Progenitor cell of endocrine pancreas (in vitro differentiated cells): ENCODE measurements around the gene ABR. TPM values are rescaled to one million over a fixed set of nuclear protein-coding genes. Genes with fewer than 3 reads are reported as not detected.
"Not testable (repeated sequence)": the region's sequence is repeated elsewhere in the genome, so short reads cannot be mapped to it uniquely, and the experiment has no call there.

Experiments
- DNase-seq: peaks from one replicate; pipeline ENCODE4 v3.0.0; 2021; ENCODE audit warnings: low spot score; ENCODE audit not compliant: unreplicated experiment
- H3K27ac Mint-ChIP-seq: 2 replicates; pipeline ENCODE4 v1.8.0; 2021; ENCODE audit warnings: mild to moderate bottlenecking, moderate library complexity, mixed read lengths
- H3K27me3 Mint-ChIP-seq: 2 replicates; pipeline ENCODE4 v1.8.0; 2021; ENCODE audit warnings: mixed read lengths
- H3K36me3 Mint-ChIP-seq: 2 replicates; pipeline ENCODE4 v1.8.0; 2022; ENCODE audit warnings: mixed read lengths; ENCODE audit not compliant: insufficient read depth
- H3K4me1 Mint-ChIP-seq: 2 replicates; pipeline ENCODE4 v1.8.0; 2021; ENCODE audit warnings: low read depth, mixed read lengths
- H3K4me3 Mint-ChIP-seq: 2 replicates; pipeline ENCODE4 v1.8.0; 2021; ENCODE audit warnings: low read depth, mild to moderate bottlenecking, moderate library complexity, mixed read lengths
- H3K9me3 Mint-ChIP-seq: 2 replicates; pipeline ENCODE4 v1.8.0; 2021; ENCODE audit warnings: low read depth, mixed read lengths
- total RNA-seq: library from RNA; stranded (reverse); gene quantifications from 2 replicates; pipeline ENCODE4 v1.2.1, GENCODE V29; 2021
- TF ChIP-seq, protein P1 (sequence below): fragments of 200-600 bp; sonication (generic); IDR thresholded peaks from one replicate; pipeline ENCODE4 v1.5.0; 2021; ENCODE audit warnings: antibody characterized with exemption, mild to moderate bottlenecking; ENCODE audit not compliant: unreplicated experiment

Gene ABR
- total RNA-seq, 1 donor from 2014 or later: 61.0 TPM

DNA sequence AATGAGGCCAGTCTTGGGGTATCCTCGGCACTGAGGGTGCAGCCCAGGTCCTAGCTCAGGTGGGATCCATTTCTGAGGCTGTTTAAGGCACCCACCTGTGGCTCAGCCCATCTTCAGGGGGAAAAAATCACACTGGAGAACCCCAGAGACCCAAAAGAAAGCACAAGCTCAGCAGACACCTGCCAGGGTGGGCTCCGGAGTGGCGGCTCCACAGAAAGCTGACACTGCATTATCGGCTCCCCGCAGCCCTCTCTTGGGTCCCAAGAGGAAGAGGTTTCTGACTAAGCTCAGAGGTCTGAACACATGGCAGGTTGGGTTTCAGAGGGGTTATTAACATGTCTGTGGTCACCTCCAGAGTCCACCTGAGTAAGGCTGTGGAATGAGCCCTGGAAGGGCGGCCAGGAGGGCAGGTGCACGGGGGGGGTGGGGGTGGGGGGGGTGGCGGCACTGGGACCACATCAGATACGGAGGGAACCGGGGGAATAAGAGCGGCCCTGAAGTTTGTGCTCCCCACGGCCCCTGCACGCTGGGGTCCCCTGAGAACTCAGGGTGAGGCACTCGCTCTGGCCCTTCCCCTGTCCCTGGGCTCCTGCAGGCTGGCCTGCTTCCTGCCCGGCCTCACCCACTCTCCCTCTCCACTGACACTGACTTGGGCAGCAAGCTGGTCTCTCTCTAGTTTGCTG, 103.3 kb downstream of the ABR start:
- no peak for DNase-seq
- Mint-ChIP-seq H3K27me3 (no peaks in the 10 kb centered on the region), H3K4me3 (no peak overlapping the region), H3K4me1 (no peaks in the 10 kb centered on the region), H3K36me3 (no peaks in the 10 kb centered on the region), H3K9me3 (no peaks in the 10 kb centered on the region), H3K27ac (peak overlapping the region; percentile 13)
- TF ChIP-seq, protein P1, sequence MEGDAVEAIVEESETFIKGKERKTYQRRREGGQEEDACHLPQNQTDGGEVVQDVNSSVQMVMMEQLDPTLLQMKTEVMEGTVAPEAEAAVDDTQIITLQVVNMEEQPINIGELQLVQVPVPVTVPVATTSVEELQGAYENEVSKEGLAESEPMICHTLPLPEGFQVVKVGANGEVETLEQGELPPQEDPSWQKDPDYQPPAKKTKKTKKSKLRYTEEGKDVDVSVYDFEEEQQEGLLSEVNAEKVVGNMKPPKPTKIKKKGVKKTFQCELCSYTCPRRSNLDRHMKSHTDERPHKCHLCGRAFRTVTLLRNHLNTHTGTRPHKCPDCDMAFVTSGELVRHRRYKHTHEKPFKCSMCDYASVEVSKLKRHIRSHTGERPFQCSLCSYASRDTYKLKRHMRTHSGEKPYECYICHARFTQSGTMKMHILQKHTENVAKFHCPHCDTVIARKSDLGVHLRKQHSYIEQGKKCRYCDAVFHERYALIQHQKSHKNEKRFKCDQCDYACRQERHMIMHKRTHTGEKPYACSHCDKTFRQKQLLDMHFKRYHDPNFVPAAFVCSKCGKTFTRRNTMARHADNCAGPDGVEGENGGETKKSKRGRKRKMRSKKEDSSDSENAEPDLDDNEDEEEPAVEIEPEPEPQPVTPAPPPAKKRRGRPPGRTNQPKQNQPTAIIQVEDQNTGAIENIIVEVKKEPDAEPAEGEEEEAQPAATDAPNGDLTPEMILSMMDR: no peak

DNA sequence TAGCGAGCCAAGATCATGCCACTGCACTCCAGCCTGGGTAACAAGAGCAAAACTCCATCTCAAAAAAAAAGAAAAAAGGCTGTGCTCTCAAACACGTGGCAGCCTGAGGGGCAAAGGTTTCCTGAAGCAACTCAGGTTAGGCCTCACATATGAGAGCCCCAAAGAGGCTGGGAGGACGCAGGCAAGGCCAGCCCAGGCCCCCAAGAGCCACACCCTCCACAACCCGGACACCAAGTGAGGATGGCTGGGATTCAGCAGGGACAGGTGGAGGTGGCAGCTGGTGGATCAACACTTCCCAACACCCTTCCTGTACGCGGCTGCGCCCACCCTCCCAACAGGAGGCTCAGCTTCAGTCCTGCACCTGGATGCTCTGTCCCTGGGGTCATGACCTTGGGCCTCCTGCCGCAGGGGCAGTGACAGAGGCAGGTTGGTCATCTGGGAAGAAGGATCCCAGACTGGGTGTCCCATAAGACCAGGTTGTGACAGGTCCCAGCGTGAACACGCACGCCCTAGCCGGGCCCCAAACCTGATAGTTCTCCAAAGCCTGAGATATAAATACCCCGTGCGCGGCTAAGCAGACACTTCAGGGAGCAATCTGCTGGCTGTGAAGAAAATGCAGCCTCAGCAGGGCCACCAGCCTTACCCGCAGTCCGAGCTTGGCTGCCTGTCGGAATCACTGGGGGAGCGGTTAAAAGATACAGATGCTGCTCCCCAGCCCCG, 104.7 kb downstream of the ABR start:
- Mint-ChIP-seq H3K27me3 (no peaks in the 10 kb centered on the region), H3K9me3 (no peaks in the 10 kb centered on the region), H3K36me3 (no peaks in the 10 kb centered on the region), H3K27ac (no peak overlapping the region), H3K4me3 (no peak overlapping the region), H3K4me1 (no peaks in the 10 kb centered on the region)
- TF ChIP-seq, protein P1: no peak
- no peak for DNase-seq

DNA sequence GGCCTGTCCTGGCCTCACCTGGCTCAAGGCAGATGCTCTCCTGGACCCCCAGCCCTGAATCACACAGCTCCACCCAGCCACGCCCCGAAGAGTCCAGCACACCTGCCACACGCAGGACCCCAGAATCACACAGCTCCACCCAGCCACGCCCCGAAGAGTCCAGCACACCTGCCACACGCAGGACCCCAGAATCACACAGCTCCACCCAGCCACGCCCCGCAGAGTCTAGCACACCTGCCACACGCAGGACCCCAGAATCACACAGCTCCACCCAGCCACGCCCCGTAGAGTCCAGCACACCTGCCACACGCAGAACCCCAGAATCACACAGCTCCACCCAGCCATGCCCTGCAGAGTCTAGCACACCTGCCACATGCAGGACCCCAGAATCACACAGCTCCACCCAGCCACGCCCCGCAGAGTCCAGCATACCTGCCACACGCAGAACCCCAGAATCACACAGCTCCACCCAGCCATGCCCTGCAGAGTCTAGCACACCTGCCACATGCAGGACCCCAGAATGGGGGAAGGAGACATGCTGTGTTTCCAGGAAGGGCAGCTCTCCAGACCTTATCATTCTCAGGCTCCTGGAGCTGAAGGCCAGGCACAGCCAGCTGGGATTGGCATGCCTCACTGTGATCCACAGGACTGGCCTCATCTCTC, 105.7 kb downstream of the ABR start:
- H3K36me3 Mint-ChIP-seq, DNase-seq, H3K9me3 Mint-ChIP-seq, H3K27ac Mint-ChIP-seq, H3K4me1 Mint-ChIP-seq, H3K27me3 Mint-ChIP-seq, H3K4me3 Mint-ChIP-seq: not testable (repeated sequence)

DNA sequence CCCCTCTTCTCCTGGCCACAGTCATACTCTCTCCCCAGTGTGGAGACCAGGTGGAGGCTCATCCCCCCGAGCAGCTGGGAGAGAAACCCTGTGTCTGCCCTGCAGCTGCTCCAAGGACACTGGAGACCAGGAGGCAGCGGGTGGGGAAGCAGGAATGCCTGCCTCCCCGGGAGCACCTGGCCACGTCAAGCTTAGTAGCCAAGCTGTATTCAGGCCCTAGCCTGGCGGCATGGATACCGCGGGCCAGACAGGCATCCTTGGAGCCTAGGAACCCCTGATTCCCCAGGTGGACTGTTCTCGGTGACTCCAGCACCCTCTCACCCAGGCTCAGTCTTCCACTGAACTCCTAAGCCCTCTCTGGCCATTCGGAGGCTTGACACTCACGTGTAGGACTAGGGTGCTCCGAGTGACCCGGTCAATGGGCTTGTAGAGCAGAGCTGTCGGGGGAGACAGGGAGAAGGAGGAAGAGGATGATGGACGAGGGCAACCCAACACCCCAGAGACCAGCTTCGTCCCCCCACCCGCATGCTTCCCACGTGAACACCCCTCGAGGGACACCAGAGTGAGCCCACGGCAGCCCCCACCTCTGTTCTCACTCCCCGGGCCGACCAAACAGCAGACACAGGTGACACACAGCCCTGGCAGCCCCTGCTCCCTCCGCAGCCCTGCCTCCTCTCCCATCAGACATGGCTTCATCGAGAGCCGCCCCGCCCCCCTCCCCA, 106.4 kb downstream of the ABR start:
- TF ChIP-seq, protein P1: no peak
- Mint-ChIP-seq H3K27me3 (no peaks in the 10 kb centered on the region), H3K4me1 (no peaks in the 10 kb centered on the region), H3K36me3 (peaks cover 3% of the 10 kb centered on the region), H3K4me3 (no peak overlapping the region), H3K27ac (no peak overlapping the region), H3K9me3 (no peaks in the 10 kb centered on the region)
- no peak for DNase-seq

DNA sequence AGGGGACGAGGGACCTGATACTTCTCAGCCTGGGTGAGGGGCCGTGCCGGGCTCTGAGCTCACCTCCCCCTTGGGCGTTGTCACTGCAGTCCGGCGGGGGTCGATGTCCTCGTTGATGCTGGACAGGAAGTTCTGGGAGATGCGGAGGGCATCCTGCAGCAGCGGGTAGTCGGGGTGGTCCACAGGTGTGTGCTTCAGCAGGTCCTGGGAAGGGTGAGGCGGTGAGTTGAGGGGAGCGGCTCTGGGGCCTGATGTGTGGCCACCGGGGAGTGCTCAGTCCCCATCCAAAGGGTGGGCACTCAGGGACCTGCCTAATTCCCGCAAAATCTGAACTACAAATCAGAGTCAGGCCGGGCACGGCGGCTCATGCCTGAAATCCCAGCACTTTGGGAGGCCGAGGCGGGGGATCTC, 107.2 kb downstream of the ABR start:
- no peak for DNase-seq

More for the DNA sequence above, 107.2 kb downstream of the ABR start:
- no peaks in the 10 kb centered on the region for H3K4me1 Mint-ChIP-seq
- H3K27me3 Mint-ChIP-seq: no peaks in the 10 kb centered on the region
- peaks cover 7% of the 10 kb centered on the region for H3K36me3 Mint-ChIP-seq
- TF ChIP-seq, protein P1: no peak
- no peaks in the 10 kb centered on the region for H3K9me3 Mint-ChIP-seq
- no peak overlapping the region for H3K27ac Mint-ChIP-seq
- no peak overlapping the region for H3K4me3 Mint-ChIP-seq
